SIG-M5 (cell line): ENCODE data around the gene ATRN.
"Not testable (repeated sequence)": the region's sequence is repeated elsewhere in the genome, so short reads cannot be mapped to it uniquely, and the experiment has no call there.

Source experiments
- DNase-seq: peaks from one replicate; lab custom pipeline; 2025; lab: John Stamatoyannopoulos, UW

The ATRN gene

GRCh38 chr20:3470208-3470626, 601 bp upstream of the ATRN start:
- no peak for DNase-seq

- no peak for DNase-seq
Observed at GRCh38 chr20:3471397-3472021, 691 bp downstream of the ATRN start.

GRCh38 chr20:3472105-3472504, 1.3 kb downstream of the ATRN start:
- DNase-seq, result no peak

GRCh38 chr20:3473324-3473723, 2.5 kb downstream of the ATRN start:
- no peak for DNase-seq

- no peak for DNase-seq
Observed at GRCh38 chr20:3473944-3474343, 3.1 kb downstream of the ATRN start.

GRCh38 chr20:3477003-3477860, 6.4 kb downstream of the ATRN start:
- DNase-seq, result not testable (repeated sequence)

- DNase-seq, result no peak
Observed at GRCh38 chr20:3477861-3478544, 7.2 kb downstream of the ATRN start.

- no peak for DNase-seq
Observed at GRCh38 chr20:3479025-3479424, 8.2 kb downstream of the ATRN start.

GRCh38 chr20:3479759-3480615, 9.2 kb downstream of the ATRN start:
- no peak for DNase-seq

GRCh38 chr20:3483309-3483708, 12.5 kb downstream of the ATRN start:
- DNase-seq, result no peak

GRCh38 chr20:3483784-3484183, 13.0 kb downstream of the ATRN start:
- no peak for DNase-seq

- DNase-seq, result no peak
Observed at GRCh38 chr20:3485913-3486312, 15.1 kb downstream of the ATRN start.

GRCh38 chr20:3486850-3487249, 16.0 kb downstream of the ATRN start:
- no peak for DNase-seq

GRCh38 chr20:3492669-3493068, 21.9 kb downstream of the ATRN start:
- no peak for DNase-seq

- no peak for DNase-seq
Observed at GRCh38 chr20:3494218-3494617, 23.4 kb downstream of the ATRN start.

- DNase-seq, result no peak
Observed at GRCh38 chr20:3502878-3503277, 32.1 kb downstream of the ATRN start.

GRCh38 chr20:3505148-3505547, 34.3 kb downstream of the ATRN start:
- no peak for DNase-seq

- DNase-seq, result no peak
Observed at GRCh38 chr20:3509064-3509463, 38.2 kb downstream of the ATRN start.

- DNase-seq, result no peak
Observed at GRCh38 chr20:3510110-3510509, 39.3 kb downstream of the ATRN start.

GRCh38 chr20:3512239-3512638, 41.4 kb downstream of the ATRN start:
- DNase-seq, result not testable (repeated sequence)

- no peak for DNase-seq
Observed at GRCh38 chr20:3514012-3514642, 43.3 kb downstream of the ATRN start.
